Measurements from ENCODE around the gene SYK. TPM values are rescaled to one million over a fixed set of nuclear protein-coding genes. Genes with fewer than 3 reads are reported as not detected.

The SYK gene
- total RNA-seq, 1 donor from 2014 or later: not detected

GRCh38 chr9:90929626-90930025 lies 128.0 kb downstream of the SYK start:
- Histone ChIP-seq H3K4me2 (no peak overlapping the region), H3K9me3 (ENCODE audit: low read depth) (no peaks in the 10 kb centered on the region), H3F3A (ENCODE audit: low read depth) (no peaks in the 10 kb centered on the region), H3K36me3 (no peaks in the 10 kb centered on the region), H3K79me2 (ENCODE audit: low read depth) (no peaks in the 10 kb centered on the region), H3K27ac (no peak overlapping the region), H3K9ac (no peak overlapping the region), H2AFZ (replicated peaks) (no peak overlapping the region), H3K4me1 (no peaks in the 10 kb centered on the region), H4K20me1 (ENCODE audit: low read depth) (no peaks in the 10 kb centered on the region), H3K27me3 (no peaks in the 10 kb centered on the region), H3K4me3 (no peak overlapping the region)
- TF ChIP-seq CTCF (IDR thresholded peaks at IDR 0.05): no peak
- no peak for TF ChIP-seq EZH2 (IDR thresholded peaks at IDR 0.05)
- no peak for TF ChIP-seq EZH2phosphoT487 (IDR thresholded peaks at IDR 0.05)
- H3K27ac Mint-ChIP-seq: no peak overlapping the region
- H3K9me3 Mint-ChIP-seq: no peaks in the 10 kb centered on the region
- DNase-seq (ENCODE audit: low spot score): no peak
- H3K4me3 Mint-ChIP-seq: no peak overlapping the region
- no peaks in the 10 kb centered on the region for H3K36me3 Mint-ChIP-seq
- peaks cover 2% of the 10 kb centered on the region for H3K27me3 Mint-ChIP-seq (ENCODE audit: insufficient read depth, low read depth)
- no peaks in the 10 kb centered on the region for H3K4me1 Mint-ChIP-seq

GRCh38 chr9:90933468-90933867 lies 131.8 kb downstream of the SYK start:
- Mint-ChIP-seq H3K27ac (no peak overlapping the region), H3K9me3 (no peaks in the 10 kb centered on the region), H3K4me1 (peaks cover 2% of the 10 kb centered on the region), H3K36me3 (no peaks in the 10 kb centered on the region), H3K4me3 (no peak overlapping the region), H3K27me3 (ENCODE audit: insufficient read depth, low read depth) (peaks cover 4% of the 10 kb centered on the region)
- Histone ChIP-seq H3K27me3 (no peaks in the 10 kb centered on the region), H3F3A (ENCODE audit: low read depth) (no peaks in the 10 kb centered on the region), H3K4me2 (no peak overlapping the region), H4K20me1 (ENCODE audit: low read depth) (no peaks in the 10 kb centered on the region), H3K9ac (no peak overlapping the region), H3K4me3 (no peak overlapping the region), H3K79me2 (ENCODE audit: low read depth) (no peaks in the 10 kb centered on the region), H3K4me1 (no peaks in the 10 kb centered on the region), H3K9me3 (ENCODE audit: low read depth) (no peaks in the 10 kb centered on the region), H3K27ac (no peak overlapping the region), H3K36me3 (no peaks in the 10 kb centered on the region), H2AFZ (replicated peaks) (no peak overlapping the region)
- no peak for DNase-seq (ENCODE audit: low spot score)
- TF ChIP-seq CTCF (IDR thresholded peaks at IDR 0.05) (no peak), EZH2 (IDR thresholded peaks at IDR 0.05) (no peak), EZH2phosphoT487 (IDR thresholded peaks at IDR 0.05) (no peak)

- Histone ChIP-seq H4K20me1 (ENCODE audit: low read depth) (no peaks in the 10 kb centered on the region), H3K27ac (no peak overlapping the region), H3K9ac (no peak overlapping the region), H3F3A (ENCODE audit: low read depth) (no peaks in the 10 kb centered on the region), H3K27me3 (no peaks in the 10 kb centered on the region), H3K4me2 (no peak overlapping the region), H2AFZ (replicated peaks) (no peak overlapping the region), H3K79me2 (ENCODE audit: low read depth) (no peaks in the 10 kb centered on the region), H3K9me3 (ENCODE audit: low read depth) (no peaks in the 10 kb centered on the region), H3K4me3 (no peak overlapping the region), H3K4me1 (no peaks in the 10 kb centered on the region), H3K36me3 (no peaks in the 10 kb centered on the region)
- H3K4me1 Mint-ChIP-seq: peaks cover 2% of the 10 kb centered on the region
- H3K36me3 Mint-ChIP-seq: no peaks in the 10 kb centered on the region
- H3K27ac Mint-ChIP-seq: no peak overlapping the region
- DNase-seq (ENCODE audit: low spot score): no peak
- H3K4me3 Mint-ChIP-seq: no peak overlapping the region
- TF ChIP-seq EZH2phosphoT487 (IDR thresholded peaks at IDR 0.05) (no peak), CTCF (IDR thresholded peaks at IDR 0.05) (no peak), EZH2 (IDR thresholded peaks at IDR 0.05) (no peak)
- H3K27me3 Mint-ChIP-seq (ENCODE audit: insufficient read depth, low read depth): peaks cover 4% of the 10 kb centered on the region
- no peaks in the 10 kb centered on the region for H3K9me3 Mint-ChIP-seq
These were observed 137.7 kb downstream of the SYK start for GRCh38 chr9:90939351-90939750.
